WI38 (cell line): ENCODE measurements around the gene LCN10.

ENCODE experiments used
- H3K4me3 ChIP-seq: 2 replicates; pipeline ENCODE4 v1.5.1; 2011; ENCODE audit warnings: low read depth, mild to moderate bottlenecking, control low read depth, low read length
- TF ChIP-seq, protein P1 (sequence below): IDR thresholded peaks from 2 replicates; pipeline ENCODE4 v1.5.1; 2012; ENCODE audit warnings: low read depth, mild to moderate bottlenecking, control low read depth, low read length

LCN10 gene

GRCh38 chr9:136751244-136751643 lies 8.5 kb upstream of the LCN10 start:
- H3K4me3 ChIP-seq: no peak overlapping the region

DNA sequence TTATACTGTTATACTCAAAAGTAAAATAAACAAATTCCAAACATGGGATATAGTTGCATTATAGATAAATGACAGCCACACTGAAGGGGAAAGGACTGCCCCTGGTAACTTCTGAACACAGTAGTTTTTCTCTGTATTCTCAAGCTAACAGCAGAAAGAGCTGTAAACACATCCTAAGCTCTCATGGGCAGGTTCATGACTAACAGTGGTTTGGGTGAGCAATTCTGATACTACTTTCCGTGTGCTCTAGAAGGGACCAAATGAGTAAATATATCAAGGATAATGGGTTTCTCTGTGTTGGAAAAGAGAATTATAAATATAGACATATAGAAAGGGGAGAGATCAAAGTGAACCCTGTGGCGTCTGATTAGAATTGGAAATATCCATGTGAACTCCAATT lies 7.8 kb upstream of the LCN10 start:
- TF ChIP-seq, protein P1, sequence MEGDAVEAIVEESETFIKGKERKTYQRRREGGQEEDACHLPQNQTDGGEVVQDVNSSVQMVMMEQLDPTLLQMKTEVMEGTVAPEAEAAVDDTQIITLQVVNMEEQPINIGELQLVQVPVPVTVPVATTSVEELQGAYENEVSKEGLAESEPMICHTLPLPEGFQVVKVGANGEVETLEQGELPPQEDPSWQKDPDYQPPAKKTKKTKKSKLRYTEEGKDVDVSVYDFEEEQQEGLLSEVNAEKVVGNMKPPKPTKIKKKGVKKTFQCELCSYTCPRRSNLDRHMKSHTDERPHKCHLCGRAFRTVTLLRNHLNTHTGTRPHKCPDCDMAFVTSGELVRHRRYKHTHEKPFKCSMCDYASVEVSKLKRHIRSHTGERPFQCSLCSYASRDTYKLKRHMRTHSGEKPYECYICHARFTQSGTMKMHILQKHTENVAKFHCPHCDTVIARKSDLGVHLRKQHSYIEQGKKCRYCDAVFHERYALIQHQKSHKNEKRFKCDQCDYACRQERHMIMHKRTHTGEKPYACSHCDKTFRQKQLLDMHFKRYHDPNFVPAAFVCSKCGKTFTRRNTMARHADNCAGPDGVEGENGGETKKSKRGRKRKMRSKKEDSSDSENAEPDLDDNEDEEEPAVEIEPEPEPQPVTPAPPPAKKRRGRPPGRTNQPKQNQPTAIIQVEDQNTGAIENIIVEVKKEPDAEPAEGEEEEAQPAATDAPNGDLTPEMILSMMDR: no peak

More at GRCh38 chr9:136751244-136751643, 8.5 kb upstream of the LCN10 start:
- TF ChIP-seq, protein P1: no peak

DNA sequence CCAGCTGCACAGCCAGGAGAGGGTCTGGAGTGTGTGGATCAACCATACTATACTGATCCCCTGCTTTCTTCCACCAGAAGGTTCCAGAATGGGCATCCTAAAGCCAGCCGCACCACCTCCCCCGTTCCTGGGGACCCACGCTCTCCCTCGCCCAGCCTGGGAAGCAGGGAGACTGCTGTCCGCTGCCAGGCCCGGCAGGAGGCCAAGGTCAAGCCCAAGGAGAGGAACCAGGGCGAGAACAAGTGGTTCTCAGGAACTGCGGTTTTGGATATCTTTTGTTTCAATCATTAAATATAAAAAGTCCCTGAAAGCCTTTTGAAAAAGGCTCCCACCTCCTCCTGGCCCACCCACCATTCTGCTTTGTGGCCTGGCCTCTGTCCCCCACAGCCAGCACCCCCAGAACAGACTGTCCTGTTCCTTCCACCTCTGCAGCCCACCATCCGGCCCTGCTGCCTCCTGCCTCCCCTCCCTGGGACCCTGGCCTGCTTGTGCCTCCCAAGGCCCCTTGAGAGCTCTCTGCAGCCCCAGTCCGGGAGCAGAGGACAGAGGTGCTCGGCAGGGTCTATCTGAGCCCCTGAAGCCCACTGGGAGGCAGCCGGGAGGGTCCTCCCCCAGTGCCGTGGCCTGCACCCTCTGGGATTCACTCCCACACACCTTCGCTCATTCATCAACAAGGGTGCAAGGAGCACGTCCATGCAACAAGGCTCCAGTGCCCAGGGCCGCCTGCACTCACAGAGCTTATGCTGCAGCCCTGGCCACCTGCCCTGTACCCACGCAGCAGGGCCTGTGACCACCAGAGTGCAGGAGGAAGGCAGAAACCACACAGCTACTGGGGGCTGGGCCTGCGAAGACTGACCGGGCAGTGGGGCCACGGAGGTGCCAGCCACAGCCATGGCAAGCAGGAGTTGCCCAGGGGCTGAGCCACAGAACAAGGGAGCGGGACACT lies 6.2 kb upstream of the LCN10 start:
- TF ChIP-seq, protein P1: no peak
- H3K4me3 ChIP-seq: no peak overlapping the region

More for the DNA sequence above, 7.8 kb upstream of the LCN10 start:
- no peak overlapping the region for H3K4me3 ChIP-seq

- TF ChIP-seq, protein P1: no peak
- H3K4me3 ChIP-seq: no peak within 1 kb of the TSS
Observed at GRCh38 chr9:136748201-136748600, 5.5 kb upstream of the LCN10 start, which contains the start of gene LCN6. Gene LCN6 (minus strand): TSS chr9:136748525. CDS start chr9:136748483, 42 bp downstream.

DNA sequence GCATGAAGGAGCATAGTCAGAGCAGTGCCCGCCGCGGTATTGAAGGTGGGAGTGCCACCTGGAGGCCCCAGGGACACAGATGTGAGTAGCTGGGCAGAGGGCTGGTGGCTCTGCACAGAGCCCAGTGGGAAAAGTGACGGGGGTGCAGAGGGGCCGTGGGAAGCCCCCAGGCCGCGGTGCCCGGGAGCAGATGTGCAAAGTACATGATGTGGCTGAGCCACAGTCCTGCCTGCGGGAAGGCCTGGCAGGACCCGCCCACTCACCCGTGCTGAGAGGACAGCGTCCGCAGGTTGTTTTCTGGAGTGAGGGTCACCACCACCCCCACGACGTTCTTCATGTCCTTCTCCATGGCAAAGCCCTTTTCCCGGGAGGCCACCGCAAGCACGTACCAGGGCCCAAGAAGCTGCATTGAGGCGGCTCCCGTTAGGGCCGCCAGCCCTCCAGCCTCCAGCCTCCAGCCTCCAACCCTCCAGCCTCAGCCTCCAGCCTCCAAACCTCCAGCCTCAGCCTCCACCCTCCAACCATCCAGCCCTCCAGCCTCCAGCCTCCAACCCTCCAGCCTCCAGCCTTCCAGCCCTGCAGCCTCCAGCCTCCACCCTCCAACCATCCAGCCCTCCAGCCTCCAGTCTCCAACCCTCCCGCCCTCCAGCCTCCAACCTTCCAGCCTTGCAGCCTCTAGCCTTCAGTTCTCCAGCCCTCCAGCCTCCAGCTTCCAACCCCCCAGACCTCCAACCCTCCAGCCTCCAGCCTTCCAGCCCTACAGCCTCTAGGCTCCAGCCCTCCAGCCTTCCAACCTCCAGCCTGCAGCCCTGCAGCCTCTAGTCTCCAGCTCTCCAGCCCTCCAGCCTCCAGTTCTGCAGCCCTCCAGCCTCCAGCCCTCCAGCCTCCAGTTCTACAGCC lies 4.7 kb upstream of the LCN10 start:
- H3K4me3 ChIP-seq: no peak overlapping the region
- TF ChIP-seq, protein P1: no peak

DNA sequence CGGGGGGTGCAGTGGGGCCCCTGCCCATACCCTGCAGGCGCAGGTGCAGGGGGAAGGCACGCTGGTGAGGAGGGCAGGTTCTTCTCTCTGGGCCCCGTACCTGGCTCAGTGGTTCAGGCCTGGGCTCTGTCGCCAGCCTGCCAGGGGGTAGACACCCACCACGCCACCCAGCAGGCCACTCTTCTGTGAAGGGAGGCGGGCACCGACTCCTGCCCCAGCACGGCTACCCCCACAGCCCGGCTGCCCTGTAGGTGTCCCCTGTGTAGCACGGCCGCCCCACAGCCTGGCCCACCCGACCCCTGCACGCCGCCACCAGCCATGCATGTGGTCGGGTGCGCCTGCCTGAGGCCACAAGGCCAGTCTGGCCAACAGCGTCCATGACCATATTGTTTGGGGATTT lies 3.9 kb upstream of the LCN10 start:
- H3K4me3 ChIP-seq: no peak overlapping the region
- TF ChIP-seq, protein P1: no peak
